Transverse colon (tissue), 4 donors: ENCODE results near the gene RGS4. TPM values are rescaled to one million over a fixed set of nuclear protein-coding genes. Genes with fewer than 3 reads are reported as not detected.

Experiments
- DNase-seq: peaks from one replicate; pipeline ENCODE4 v3.0.0-alpha.2; 2019
- H3K27ac ChIP-seq, 4 donors: fragments of 200-600 bp; sonication (generic); 2 replicates each; pipeline ENCODE4 v1.5.1; 2016 to 2018; ENCODE audit warnings: inconsistent platforms in 4 of 4
- H3K27me3 ChIP-seq: fragments of 200-600 bp; sonication (generic); 2 replicates; pipeline ENCODE4 v1.5.1; 2017; ENCODE audit warnings: inconsistent platforms
- H3K36me3 ChIP-seq, 4 donors: fragments of 200-600 bp; sonication (generic); 2 replicates each; pipeline ENCODE4 v1.5.1; 2017 to 2019; ENCODE audit warnings: inconsistent platforms in 4 of 4
- H3K4me1 ChIP-seq, 4 donors: fragments of 200-600 bp; sonication (generic); 2 replicates each; pipeline ENCODE4 v1.5.1; 2017 to 2020; ENCODE audit warnings: inconsistent platforms in 4 of 4
- H3K4me3 ChIP-seq, 4 donors: fragments of 200-600 bp; sonication (generic); 1 replicate in 1 of 4; 2 replicates in 3 of 4; pipeline versions ENCODE4 v1.5.1 to v1.6.1; 2017 to 2019; ENCODE audit warnings: inconsistent platforms in 4 of 4
- H3K9me3 ChIP-seq, 2 donors: fragments of 200-600 bp; sonication (generic); 2 replicates each; pipeline ENCODE4 v1.5.1; 2017 to 2019; ENCODE audit warnings: inconsistent platforms in 2 of 2
- EP300 ChIP-seq: sonication (generic); formaldehyde crosslinking; IDR thresholded peaks from one replicate; pipeline ENCODE4 v1.6.1; 2017; ENCODE audit warnings: antibody characterized with exemption, low read depth
- POLR2A ChIP-seq: fragments of 450-650 bp; IDR thresholded peaks from one replicate; pipeline ENCODE4 v1.6.1; 2016; ENCODE audit warnings: antibody characterized with exemption, mild to moderate bottlenecking, moderate library complexity
- POLR2AphosphoS5 ChIP-seq, 3 donors: sonication (generic); formaldehyde crosslinking; IDR thresholded peaks; one replicate each; pipeline ENCODE4 v1.6.1; 2016; ENCODE audit warnings: antibody characterized with exemption in 3 of 3
- WGBS, 2 donors: methylation state at CpG; one replicate each; pipeline ENCODE4 v1.1.5; 2018; ENCODE audit warnings: low coverage in 1 of 2; 5-methylcytosine and 5-hydroxymethylcytosine counted together
- in situ Hi-C, 4 donors: fragments of 200-750 bp; cut with MboI; loops; one replicate each; pipeline versions ENCODE4 v1.15.0 to v1.15.1; 2017; ENCODE audit warnings: low sequenced_read_pairs in 3 of 4, low pct_ligation_motif_present in 1 of 4, low pct_unique_long_range_greater_than_20kb in 1 of 4
- intact Hi-C: fragments of 100-400 bp; cut with DNase I; formaldehyde crosslinking; loops from one replicate; pipeline ENCODE4 v1.15.1; 2023; ENCODE audit warnings: low total_unique reads
- total RNA-seq, 4 donors: library from RNA; depleted of rRNA; stranded (reverse); fragments of >200 nt; gene quantifications; one replicate each; pipeline ENCODE4 v1.1.0, GENCODE V29; 2016
- TF ChIP-seq, protein P1 (sequence below), 5 experiments: fragments of 200-600 bp in 3 of 5; fragments of 450-650 bp in 2 of 5; sonication (generic) in 3 of 5; IDR thresholded peaks; 1 replicate in 2 of 5; 2 replicates in 3 of 5; pipeline ENCODE4 v1.5.1; 2016 to 2017; ENCODE audit warnings: antibody characterized with exemption in 5 of 5, inconsistent platforms in 3 of 5, mild to moderate bottlenecking in 2 of 5, moderate library complexity in 1 of 5

The RGS4 gene
- total RNA-seq, 4 donors from 2014 or later = 0.37 to 2.2 (median 1.8) TPM

DNA sequence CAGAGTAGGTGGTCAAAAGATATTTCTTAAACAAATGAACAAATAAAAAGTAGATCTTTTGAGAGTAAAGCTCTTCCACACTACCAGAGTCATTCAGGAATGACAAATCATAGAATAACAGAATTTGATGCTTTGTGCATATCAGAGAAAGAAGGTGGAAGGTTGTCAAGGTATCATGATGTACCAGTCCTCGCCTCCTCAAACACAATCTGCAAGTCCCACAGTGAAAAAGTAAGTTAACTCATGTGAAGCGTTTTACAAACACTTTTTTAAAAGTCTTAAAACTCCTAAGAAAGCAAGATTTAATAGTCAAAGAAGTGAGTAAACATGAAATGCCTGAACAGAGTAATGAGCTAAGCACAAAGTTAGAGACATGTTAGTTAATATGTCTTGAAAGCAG, 2.5 kb upstream of the RGS4 start:
- no peak overlapping the region for H3K4me3 ChIP-seq
- no peak for DNase-seq
- no peaks in the 10 kb centered on the region for H3K4me1 ChIP-seq
- in situ Hi-C loops = loop anchor here in 2 of 4 donors (25.0 kb wide), 1 partner anchor 246 kb away; the partner anchor contains the start of gene NUF2 (in 2 of the 2)
- peaks cover 36% of the 10 kb centered on the region for H3K27me3 ChIP-seq
- TF ChIP-seq POLR2AphosphoS5 (IDR thresholded peaks at IDR 0.05) (no peak), POLR2A (no peak), EP300 (no peak)
- TF ChIP-seq, protein P1, sequence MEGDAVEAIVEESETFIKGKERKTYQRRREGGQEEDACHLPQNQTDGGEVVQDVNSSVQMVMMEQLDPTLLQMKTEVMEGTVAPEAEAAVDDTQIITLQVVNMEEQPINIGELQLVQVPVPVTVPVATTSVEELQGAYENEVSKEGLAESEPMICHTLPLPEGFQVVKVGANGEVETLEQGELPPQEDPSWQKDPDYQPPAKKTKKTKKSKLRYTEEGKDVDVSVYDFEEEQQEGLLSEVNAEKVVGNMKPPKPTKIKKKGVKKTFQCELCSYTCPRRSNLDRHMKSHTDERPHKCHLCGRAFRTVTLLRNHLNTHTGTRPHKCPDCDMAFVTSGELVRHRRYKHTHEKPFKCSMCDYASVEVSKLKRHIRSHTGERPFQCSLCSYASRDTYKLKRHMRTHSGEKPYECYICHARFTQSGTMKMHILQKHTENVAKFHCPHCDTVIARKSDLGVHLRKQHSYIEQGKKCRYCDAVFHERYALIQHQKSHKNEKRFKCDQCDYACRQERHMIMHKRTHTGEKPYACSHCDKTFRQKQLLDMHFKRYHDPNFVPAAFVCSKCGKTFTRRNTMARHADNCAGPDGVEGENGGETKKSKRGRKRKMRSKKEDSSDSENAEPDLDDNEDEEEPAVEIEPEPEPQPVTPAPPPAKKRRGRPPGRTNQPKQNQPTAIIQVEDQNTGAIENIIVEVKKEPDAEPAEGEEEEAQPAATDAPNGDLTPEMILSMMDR (IDR thresholded peaks at IDR 0.05) = no peak
- no peaks in the 10 kb centered on the region for H3K36me3 ChIP-seq
- no peaks in the 10 kb centered on the region for H3K9me3 ChIP-seq
- intact Hi-C loops = loop anchor here (10.0 kb wide), 1 partner anchor 192 kb away; no protein-coding TSS in a partner anchor
- no peak overlapping the region for H3K27ac ChIP-seq
- 54 to 55% methylated on average over 2 of the region's 2 CpGs for WGBS, 2 donors

DNA sequence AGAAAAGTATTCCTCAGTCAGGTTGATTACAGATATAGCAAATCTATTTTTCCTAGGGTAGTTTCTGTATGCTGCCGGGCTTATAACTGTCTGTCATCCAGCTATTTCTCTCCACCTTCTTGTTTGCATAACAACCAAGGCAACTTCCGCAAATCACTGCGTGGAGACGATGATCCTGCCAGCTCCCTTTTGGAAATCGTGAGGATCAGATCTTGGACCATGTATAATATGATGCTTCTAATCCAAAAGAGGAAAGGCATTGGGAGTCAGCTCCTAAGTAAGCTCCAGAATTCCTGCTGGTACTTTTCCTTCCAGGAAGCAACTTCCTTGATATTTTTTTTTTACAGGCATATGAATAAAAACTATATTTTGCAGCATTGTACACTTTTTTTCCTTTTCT, 445 bp upstream of the RGS4 start:
- intact Hi-C loops = loop anchor here (10.0 kb wide), 1 partner anchor 194 kb away; no protein-coding TSS in a partner anchor
- Histone ChIP-seq H3K36me3 (no peaks in the 10 kb centered on the region), H3K4me1 (no peaks in the 10 kb centered on the region), H3K27ac (peak overlapping the region in 3 of 4 donors; percentile 11 to 65 (median 22)), H3K9me3 (no peaks in the 10 kb centered on the region), H3K4me3 (peak overlapping the region; percentile 0 to 37 (median 10)), H3K27me3 (peaks cover 36% of the 10 kb centered on the region)
- DNase-seq = no peak
- in situ Hi-C loops = loop anchor here in 2 of 4 donors (25.0 kb wide), 1 partner anchor 244 kb away; the partner anchor contains the start of gene NUF2 (in 2 of the 2)
- WGBS, 2 donors = 18 to 28% methylated on average over 5 of the region's 5 CpGs
- TF ChIP-seq POLR2AphosphoS5 (IDR thresholded peaks at IDR 0.05) = no peak
- TF ChIP-seq, protein P1 (IDR thresholded peaks at IDR 0.05) = no peak
- TF ChIP-seq EP300 = no peak
- TF ChIP-seq POLR2A = no peak

- in situ Hi-C loops = loop anchor here in 2 of 4 donors (25.0 kb wide), 1 partner anchor 243 kb away; the partner anchor contains the start of gene NUF2 (in 2 of the 2)
- Histone ChIP-seq H3K4me1 (no peaks in the 10 kb centered on the region), H3K27me3 (peaks cover 36% of the 10 kb centered on the region), H3K4me3 (peak overlapping the region; percentile 0 to 37 (median 12)), H3K9me3 (no peaks in the 10 kb centered on the region), H3K36me3 (no peaks in the 10 kb centered on the region), H3K27ac (peak overlapping the region in 3 of 4 donors; percentile 11 to 65 (median 22))
- TF ChIP-seq POLR2AphosphoS5 (IDR thresholded peaks at IDR 0.05) = no peak
- TF ChIP-seq, protein P1 (IDR thresholded peaks at IDR 0.05) = no peak
- TF ChIP-seq POLR2A = no peak
- no peak for TF ChIP-seq EP300
- 22 to 53% methylated on average over 1 to 2 of the region's 2 CpGs for WGBS, 2 donors
- intact Hi-C loops = loop anchor here (10.0 kb wide), 1 partner anchor 195 kb away; no protein-coding TSS in a partner anchor
- no peak for DNase-seq
Measured at GRCh38 chr1:163069655-163070277, 605 bp downstream of the RGS4 start.

- no peak for TF ChIP-seq POLR2AphosphoS5 (IDR thresholded peaks at IDR 0.05)
- TF ChIP-seq EP300 = no peak
- TF ChIP-seq, protein P1 (IDR thresholded peaks at IDR 0.05) = peak; percentile 42 to 55 (median 50)
- no peak for TF ChIP-seq POLR2A
- WGBS, 2 donors = 8 to 17% methylated on average over 5 to 6 of the region's 6 CpGs
- peak; percentile 46 for DNase-seq
- in situ Hi-C loops (loop anchor here in 2 of 4 donors (25.0 kb wide), 1 partner anchor 241 kb away; the partner anchor contains the start of gene NUF2 (in 2 of the 2)), intact Hi-C loops (no loop called here)
- no peaks in the 10 kb centered on the region for H3K36me3 ChIP-seq
- H3K27me3 ChIP-seq = peaks cover 36% of the 10 kb centered on the region
- H3K4me1 ChIP-seq = no peaks in the 10 kb centered on the region
- H3K9me3 ChIP-seq = no peaks in the 10 kb centered on the region
- H3K27ac ChIP-seq = peak overlapping the region in 2 of 4 donors; percentile 8 to 36
- no peak overlapping the region for H3K4me3 ChIP-seq
Measured at GRCh38 chr1:163071405-163072255, 2.5 kb downstream of the RGS4 start.
